DOHH2 (cell line): ENCODE measurements around the gene CDX1.

ENCODE experiments used
- CTCF ChIP-seq: fragments of 200-600 bp; sonication (generic); IDR thresholded peaks from one replicate; pipeline ENCODE4 v1.5.1; 2014; ENCODE audit warnings: antibody characterized with exemption, mild to moderate bottlenecking, low read depth, low read length; ENCODE audit not compliant: poor library complexity, severe bottlenecking
- EZH2phosphoT487 ChIP-seq: fragments of 200-600 bp; sonication (generic); IDR thresholded peaks from 2 replicates; pipeline ENCODE4 v1.6.1; 2017; ENCODE audit warnings: borderline replicate concordance, mild to moderate bottlenecking, antibody characterized with exemption, low read length, moderate library complexity, mixed read lengths

- TF ChIP-seq CTCF, result no peak
- TF ChIP-seq EZH2phosphoT487, result no peak
These were observed 38.0 kb downstream of the CDX1 start for GRCh38 chr5:150204590-150204960.
